ENCODE measurements around the gene IL22RA2.

The IL22RA2 gene

DNA sequence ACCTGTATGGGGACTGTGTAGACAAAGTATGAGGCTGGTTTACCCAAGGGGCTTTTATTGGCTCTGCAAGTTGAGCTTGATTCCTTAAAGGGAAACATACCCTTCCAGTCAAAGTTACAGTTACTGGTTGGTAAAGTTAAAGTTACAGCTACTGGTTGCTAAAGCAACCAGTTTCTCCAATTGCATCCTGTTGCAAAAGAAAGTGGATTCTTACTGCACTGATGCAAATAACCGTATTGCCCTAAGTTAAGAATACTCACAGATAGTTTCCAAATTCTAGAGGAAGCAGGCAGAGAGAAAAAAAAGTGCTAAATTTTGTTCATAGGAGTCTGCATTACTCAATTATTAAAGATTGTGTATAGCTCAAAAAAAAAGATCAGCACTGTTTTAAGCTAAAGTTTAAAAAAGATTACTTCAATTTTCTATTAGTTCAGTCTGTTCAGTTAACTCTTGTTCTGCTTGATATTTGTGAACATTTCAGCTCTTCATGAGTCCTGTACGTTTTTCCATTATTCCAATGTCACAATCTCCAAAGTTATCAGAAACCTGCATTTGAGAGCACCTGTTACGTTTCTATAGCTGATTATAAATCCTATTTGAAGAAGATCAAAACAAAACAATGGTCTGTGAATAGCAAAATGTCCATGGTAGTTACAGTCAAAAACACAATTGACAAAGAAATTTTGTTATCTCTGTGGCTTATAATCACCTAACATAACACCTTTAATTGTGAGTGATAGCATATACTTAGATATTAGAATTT, 8.6 kb upstream of the IL22RA2 start:
- TF ChIP-seq GATA2 (IDR thresholded peaks at IDR 0.05; ENCODE audit: low read depth, low read length), result no peak
- TF ChIP-seq GATA3 (IDR thresholded peaks at IDR 0.05; ENCODE audit: low read depth, low read length), result no peak

DNA sequence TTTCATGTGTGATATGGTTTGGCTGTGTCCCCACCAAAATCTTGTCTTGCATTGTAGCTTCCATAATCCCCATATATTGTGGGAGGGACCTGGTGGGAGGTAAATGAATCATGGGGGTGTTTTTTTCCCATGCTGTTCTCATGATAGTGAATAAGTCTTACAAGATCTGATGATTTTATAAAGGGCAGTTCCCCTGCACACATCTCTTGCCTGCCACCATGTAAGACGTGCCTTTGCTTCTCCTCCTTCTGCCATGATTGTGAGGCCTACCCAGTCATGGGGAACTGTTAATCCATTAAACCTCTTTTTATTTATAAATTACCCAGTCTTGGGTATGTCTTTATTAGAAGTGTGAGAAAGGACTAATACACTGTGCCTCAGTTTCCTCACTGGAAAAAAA, 4.2 kb upstream of the IL22RA2 start:
- TF ChIP-seq GATA3 (IDR thresholded peaks at IDR 0.05; ENCODE audit: low read depth, low read length) (no peak), GATA2 (IDR thresholded peaks at IDR 0.05; ENCODE audit: low read depth, low read length) (no peak)

DNA sequence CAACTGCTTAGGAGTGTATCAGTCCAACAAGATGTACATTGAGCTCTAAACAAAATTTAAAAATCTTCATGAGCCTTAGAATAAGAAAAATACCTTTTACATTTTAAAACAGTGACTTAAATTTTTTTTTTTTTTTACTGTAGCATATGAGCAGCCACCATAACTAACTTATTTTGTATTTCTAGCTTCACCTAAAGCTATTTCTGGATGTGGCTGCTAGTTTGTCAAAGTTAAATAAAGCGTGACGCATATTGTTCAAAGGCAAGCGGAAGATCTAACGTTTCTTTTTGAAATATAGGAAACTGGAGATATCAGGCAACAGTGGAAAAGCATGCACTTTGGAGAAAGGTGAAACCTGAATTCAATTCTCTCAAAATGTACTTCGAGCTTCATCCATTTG, 3.3 kb upstream of the IL22RA2 start:
- no peak for TF ChIP-seq GATA3 (IDR thresholded peaks at IDR 0.05; ENCODE audit: low read depth, low read length)
- no peak for TF ChIP-seq GATA2 (IDR thresholded peaks at IDR 0.05; ENCODE audit: low read depth, low read length)

DNA sequence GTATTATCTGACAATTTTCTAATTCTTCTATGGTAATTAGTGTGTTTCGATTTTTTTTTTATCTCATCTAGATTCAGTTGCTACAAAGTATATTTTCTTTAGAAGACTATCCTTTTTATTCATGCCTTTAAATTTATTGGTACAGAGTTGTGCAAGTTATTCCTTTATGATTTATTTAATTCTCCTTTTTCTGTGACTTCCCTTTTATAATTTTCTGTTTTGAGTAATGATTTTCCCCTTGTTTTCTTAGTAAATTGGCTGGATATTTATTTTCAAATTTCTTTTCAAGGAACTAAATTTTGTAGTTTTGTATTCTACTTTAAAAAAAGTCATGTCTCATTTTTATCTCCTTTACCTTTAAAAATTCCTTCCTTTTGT, 2.4 kb upstream of the IL22RA2 start:
- TF ChIP-seq GATA2 (IDR thresholded peaks at IDR 0.05; ENCODE audit: low read depth, low read length), result no peak
- no peak for TF ChIP-seq GATA3 (IDR thresholded peaks at IDR 0.05; ENCODE audit: low read depth, low read length)

DNA sequence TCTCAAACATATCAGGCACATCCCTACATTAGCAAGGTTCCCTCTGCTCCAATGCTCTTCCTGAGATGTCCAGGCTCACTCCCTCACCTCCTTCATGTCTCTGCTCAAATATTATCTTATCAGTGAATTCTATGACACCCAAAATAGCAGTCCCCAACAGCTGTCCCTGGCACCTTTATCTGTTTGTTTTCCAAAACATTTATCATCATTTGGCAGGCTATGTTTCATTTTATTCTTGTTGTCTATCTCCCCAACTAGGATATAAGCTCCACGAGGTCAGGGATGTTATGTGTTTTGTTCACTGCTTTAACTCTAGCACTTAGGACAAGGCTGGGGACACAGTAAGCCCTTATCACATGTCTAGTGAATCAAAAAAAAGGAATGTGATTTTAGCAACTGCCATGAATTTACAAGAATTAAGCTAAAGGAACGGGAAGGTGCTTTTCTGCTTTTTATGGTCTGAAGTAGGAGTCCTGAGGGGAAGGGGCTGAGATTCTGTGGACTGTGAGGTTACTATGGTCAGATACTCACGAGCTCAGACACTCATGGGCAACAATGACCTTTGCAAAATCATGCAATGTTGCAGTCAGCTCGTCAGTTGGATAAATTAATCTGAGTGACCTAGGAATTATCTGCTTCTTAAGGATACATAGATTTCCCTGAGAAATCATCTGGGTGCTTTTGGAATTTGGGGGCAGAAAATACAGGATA, 1.9 kb upstream of the IL22RA2 start:
- TF ChIP-seq GATA3 (IDR thresholded peaks at IDR 0.05; ENCODE audit: low read depth, low read length), result no peak
- no peak for TF ChIP-seq GATA2 (IDR thresholded peaks at IDR 0.05; ENCODE audit: low read depth, low read length)

DNA sequence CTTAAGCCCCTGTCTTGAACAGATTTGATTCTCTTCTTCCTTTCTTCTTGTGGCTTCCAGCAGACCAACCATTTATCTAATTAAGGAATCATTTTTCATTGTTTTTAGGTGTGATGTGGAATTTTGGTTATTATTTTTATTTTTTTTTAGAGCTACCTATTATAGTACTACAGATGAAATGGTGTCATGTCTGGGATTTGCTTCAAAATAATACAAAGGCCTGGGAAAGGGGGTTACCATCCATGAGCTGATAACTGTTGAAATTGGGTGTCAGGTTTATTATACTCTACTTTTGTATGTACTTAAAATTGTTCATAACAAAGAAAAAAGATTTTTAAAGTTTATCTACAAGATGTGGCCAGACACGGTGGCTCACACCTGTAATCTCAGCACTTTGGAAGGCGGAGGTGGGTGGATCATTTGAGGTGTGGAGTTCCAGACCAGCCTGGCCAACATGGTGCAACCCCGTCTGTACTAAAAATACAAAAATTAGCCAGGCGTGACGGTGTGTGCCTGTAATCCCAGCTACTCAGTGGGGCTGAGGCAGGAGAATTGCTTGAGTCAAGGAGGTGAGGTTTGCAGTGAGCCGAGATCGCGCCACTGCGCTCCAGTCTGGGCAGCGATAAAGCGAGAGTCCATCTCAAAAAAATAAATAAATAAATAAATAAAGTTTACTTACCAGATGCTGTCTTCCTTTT, 561 bp downstream of the IL22RA2 start:
- TF ChIP-seq GATA2 (IDR thresholded peaks at IDR 0.05; ENCODE audit: low read depth, low read length), result no peak
- TF ChIP-seq GATA3 (IDR thresholded peaks at IDR 0.05; ENCODE audit: low read depth, low read length), result no peak

DNA sequence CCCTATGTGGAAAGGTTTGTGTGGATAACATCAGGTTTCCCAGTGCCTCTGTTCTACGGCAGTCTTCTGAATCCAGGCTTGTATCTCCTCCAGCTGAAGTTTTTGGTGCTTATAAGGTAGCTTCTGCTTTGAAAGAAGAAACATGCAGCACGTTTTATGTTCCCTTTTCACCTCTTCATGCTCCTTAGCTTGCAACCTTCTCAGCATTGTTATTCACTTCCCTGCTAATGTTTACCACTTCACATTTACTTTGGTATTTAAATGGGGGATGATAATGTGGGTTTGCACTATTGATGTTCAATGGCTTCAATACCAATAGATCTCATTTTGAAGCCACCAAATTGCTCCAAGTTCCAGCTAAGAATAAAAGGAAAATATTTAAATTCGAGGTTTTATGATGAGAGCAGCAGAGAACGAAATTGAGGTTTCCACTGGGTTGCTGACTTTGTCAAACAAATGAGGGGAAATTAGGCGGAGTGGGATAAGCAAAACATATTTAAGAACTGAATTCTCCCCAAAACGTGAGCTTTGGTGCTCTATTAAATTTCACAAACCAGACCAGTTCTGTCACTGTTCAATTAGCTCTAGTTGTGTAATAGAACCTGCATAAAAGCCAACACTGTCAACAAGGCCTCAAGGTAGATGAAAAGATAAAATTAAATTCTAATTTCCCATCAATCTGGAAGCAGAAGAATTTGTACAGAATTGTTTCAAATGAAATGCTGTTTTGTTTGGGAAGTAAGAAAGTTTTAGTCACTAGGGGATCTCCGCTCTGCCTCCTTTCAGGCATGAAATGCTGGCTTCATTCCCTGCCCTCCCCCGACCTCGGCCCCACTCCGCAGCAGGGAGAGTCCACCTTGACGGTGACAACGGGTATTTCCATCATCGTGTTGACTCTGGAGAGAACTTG, 1.4 kb downstream of the IL22RA2 start:
- TF ChIP-seq GATA3 (IDR thresholded peaks at IDR 0.05; ENCODE audit: low read depth, low read length) (no peak), GATA2 (IDR thresholded peaks at IDR 0.05; ENCODE audit: low read depth, low read length) (no peak)

DNA sequence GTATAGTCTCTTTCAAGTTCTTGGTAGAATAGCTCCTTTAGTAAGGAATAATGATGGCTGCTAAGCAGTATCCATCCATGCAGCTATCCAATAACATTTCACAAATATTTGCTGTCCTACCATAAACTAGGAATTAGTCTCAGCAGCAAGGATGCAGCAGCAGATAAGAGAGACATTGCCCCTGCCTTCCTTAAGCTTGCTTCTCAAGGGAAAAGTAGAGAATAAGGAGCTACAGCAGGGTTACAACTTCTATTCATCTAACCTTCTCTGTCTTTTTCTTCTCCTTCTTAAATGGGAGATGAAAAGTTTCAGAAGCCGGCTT, 2.4 kb downstream of the IL22RA2 start:
- TF ChIP-seq GATA2 (IDR thresholded peaks at IDR 0.05; ENCODE audit: low read depth, low read length) (no peak), GATA3 (IDR thresholded peaks at IDR 0.05; ENCODE audit: low read depth, low read length) (no peak)

DNA sequence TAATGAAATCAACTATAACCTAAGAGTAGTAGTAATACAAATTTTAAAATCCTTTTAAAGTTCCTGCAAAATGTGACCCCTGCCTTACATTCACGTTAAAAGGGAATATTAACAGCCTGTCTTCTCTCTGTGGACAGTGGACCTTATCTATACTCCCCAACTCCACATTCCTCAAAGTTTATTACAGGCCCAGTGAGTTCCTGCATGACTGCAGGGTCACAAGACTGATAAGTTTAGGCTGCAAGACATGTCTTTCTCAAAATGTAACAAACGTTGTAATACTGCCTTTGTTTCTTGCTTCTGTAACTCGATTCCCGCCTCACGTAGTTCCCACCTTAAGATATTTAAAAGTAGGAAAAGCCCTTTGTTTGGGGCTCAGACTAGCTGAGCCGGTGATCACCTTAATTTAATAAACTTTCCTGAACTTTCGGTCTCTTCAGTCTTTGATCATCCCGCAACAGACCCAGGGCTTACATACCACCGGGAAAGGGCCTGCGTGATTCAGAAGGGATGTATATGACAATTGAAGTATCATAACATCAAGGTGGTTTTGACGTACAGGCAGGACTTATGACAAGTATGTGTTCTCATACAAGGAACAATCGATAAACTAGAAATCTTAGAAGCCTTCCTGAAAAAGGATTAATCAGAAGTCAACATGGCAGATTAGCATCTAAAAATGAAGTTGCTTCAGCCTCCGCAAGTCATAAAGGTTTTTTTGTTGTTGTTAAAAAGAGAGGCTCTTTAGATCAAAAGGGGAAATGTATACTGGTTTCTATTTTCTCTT, 3.0 kb downstream of the IL22RA2 start:
- TF ChIP-seq GATA2 (IDR thresholded peaks at IDR 0.05; ENCODE audit: low read depth, low read length), result no peak
- TF ChIP-seq GATA3 (IDR thresholded peaks at IDR 0.05; ENCODE audit: low read depth, low read length), result no peak

DNA sequence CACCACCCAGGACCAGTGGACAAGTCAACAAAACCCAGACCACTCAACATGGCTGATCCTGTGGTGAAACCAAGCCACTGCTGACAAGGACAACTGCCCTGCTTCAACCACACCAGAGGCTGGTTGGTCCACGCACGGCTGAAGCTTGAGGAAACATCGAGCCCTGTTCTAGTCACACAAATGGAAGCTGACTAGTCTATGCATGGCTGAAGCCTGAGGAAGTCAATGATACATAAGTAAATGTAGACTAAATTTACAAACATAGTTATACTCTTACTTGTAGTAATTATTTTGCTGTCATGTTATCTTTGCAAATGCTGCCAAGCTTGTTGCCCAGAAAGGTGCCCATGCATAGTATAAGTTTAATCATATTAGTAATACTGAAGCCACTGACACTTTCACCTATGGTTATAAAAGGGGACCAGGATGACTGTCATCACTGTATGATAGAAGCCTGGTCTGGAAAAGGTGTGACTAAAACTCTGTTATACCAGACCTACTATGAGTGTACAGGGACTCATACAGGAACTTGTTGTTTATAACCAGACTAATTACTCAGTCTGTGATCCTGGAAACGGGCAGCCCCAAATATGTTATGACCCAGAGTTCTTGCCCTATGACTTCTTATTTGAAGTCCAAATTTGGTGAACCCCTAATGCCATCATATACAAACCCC, 5.6 kb downstream of the IL22RA2 start:
- TF ChIP-seq GATA3 (IDR thresholded peaks at IDR 0.05; ENCODE audit: low read depth, low read length), result no peak
- no peak for TF ChIP-seq GATA2 (IDR thresholded peaks at IDR 0.05; ENCODE audit: low read depth, low read length)

DNA sequence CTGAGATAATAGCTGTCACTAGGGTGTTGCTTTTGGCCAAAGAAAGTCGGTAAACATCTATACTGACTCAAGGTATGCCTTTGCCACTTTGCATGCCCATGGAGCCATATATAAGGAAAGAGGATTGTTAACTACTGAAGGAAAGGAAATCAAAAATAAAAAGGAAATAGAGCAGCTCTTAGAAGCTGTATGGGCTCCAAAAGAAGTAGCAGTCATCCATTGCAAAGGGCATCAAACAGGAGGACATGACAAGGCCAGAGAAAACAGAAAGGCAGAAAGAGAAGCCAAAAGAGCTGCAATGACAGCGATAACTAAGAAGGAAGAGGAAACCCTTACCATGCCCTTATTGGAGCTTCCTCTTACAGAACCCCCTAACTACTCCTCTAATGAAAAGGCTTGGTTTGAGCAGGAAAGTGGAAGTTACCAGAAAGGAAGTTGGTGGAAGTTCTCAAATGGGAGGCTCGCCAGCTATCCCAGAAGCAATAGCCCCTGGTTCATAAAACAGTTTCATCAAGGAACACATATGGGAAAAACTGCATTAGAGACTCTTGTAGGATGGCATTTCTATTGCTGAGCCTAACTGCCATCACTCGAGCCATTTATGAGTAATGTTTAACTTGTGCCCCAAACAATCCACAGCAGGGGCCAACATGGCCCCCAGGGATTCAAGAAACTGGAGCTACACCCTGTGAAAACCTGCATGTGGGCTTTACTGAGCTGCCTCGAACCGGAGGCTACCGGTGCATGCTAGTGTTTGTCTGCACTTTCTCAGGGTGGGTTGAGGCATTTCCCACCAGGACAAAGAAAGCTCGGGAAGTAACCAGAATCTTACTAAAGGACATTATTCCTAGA, 7.0 kb downstream of the IL22RA2 start:
- TF ChIP-seq GATA3 (IDR thresholded peaks at IDR 0.05; ENCODE audit: low read depth, low read length) (no peak), GATA2 (IDR thresholded peaks at IDR 0.05; ENCODE audit: low read depth, low read length) (no peak)

Data from SH-SY5Y (cell line).